HL-60 (cell line): ENCODE data around the gene TMEM44.

Experiments used
- GABPA ChIP-seq: IDR thresholded peaks from 2 replicates; pipeline ENCODE4 v1.6.1; 2012; ENCODE audit warnings: low read depth
- POLR2AphosphoS5 ChIP-seq: IDR thresholded peaks from 2 replicates; pipeline ENCODE4 v1.6.1; 2012; ENCODE audit warnings: low read depth
- SPI1 ChIP-seq: IDR thresholded peaks from 2 replicates; pipeline ENCODE4 v1.6.1; 2012; ENCODE audit warnings: low read depth, mild to moderate bottlenecking, borderline replicate concordance
- TF ChIP-seq, protein P1 (sequence below): IDR thresholded peaks from one replicate; pipeline ENCODE4 v1.5.1; 2011; ENCODE audit warnings: low read length, control low read depth, inconsistent platforms; ENCODE audit not compliant: insufficient read depth

DNA sequence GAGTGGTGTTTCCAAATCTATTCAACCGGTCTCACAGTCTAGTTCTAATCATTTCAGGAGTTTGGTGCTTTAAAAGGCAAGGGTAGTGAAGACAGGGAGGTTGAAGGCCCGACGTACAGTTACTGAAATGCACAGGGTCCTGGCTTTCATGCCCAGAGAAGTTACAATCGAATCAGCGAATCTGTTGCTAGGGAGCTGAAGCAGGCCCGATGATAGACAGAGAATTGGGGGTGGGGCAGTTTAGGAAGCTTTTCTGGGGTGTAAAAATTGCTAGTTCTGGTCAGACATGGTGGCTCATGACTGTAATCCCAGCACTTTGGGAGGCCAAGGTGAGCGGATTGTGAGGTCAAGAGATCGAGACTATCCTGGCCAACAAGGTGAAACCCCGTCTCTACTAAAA lies 83.4 kb downstream of the TMEM44 start:
- TF ChIP-seq, protein P1, sequence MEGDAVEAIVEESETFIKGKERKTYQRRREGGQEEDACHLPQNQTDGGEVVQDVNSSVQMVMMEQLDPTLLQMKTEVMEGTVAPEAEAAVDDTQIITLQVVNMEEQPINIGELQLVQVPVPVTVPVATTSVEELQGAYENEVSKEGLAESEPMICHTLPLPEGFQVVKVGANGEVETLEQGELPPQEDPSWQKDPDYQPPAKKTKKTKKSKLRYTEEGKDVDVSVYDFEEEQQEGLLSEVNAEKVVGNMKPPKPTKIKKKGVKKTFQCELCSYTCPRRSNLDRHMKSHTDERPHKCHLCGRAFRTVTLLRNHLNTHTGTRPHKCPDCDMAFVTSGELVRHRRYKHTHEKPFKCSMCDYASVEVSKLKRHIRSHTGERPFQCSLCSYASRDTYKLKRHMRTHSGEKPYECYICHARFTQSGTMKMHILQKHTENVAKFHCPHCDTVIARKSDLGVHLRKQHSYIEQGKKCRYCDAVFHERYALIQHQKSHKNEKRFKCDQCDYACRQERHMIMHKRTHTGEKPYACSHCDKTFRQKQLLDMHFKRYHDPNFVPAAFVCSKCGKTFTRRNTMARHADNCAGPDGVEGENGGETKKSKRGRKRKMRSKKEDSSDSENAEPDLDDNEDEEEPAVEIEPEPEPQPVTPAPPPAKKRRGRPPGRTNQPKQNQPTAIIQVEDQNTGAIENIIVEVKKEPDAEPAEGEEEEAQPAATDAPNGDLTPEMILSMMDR = no peak
- no peak for TF ChIP-seq POLR2AphosphoS5
- TF ChIP-seq GABPA = no peak
- TF ChIP-seq SPI1 = no peak
